HepG2 (cell line): ENCODE data around the gene TAF12. TPM values are rescaled to one million over a fixed set of nuclear protein-coding genes. Genes with fewer than 3 reads are reported as not detected.

Experiments used
- ATAC-seq: fragments of 200-7000 bp; cut with Tn5 transposase; 3 replicates; pipeline ENCODE4 v1.9.1; 2020; ENCODE audit warnings: mild to moderate bottlenecking, moderate library complexity
- BruUV-seq: library from RNA; stranded (reverse); fragments of 400-500 nt; replicated peaks from 2 replicates; lab custom pipeline; 2021; lab: Mats Ljungman, UMichigan
- CTCF ChIA-PET: fragments of 300-600 bp; formaldehyde crosslinking; extraction: SDS; loops from one replicate; lab custom pipeline; 2021; ENCODE audit warnings: low total read pairs, inconsistent platforms, low intra/inter-chr PET ratio; lab: Yijun Ruan, JAX
- POLR2A ChIA-PET: fragments of 350-600 bp; sonication (Branson Sonifier 250); formaldehyde crosslinking; loops from one replicate; lab custom pipeline; 2020; ENCODE audit warnings: antibody characterized with exemption, inconsistent platforms; lab: Yijun Ruan, JAX
- DNase-seq: peaks from one replicate; pipeline ENCODE4 v3.0.0-alpha.2; 2015; ENCODE audit warnings: low spot score
- FAIRE-seq: peaks from 3 replicates; lab custom pipeline; 2011; peaks lifted over from hg19 to GRCh38; lab: Jason Lieb, UNC
- H2AFZ ChIP-seq: one replicate; pipeline ENCODE4 v1.6.1; 2011; ENCODE audit warnings: low read length, inconsistent platforms
- H3K27ac ChIP-seq: fragments of 300-600 bp; 3 replicates; pipeline ENCODE4 v1.8.0; 2011; ENCODE audit warnings: mixed run types, mild to moderate bottlenecking, mixed read lengths, low read length, inconsistent platforms; ENCODE audit not compliant: insufficient read depth; ENCODE audit errors: extremely low read length
- H3K27me3 ChIP-seq, 2 experiments: fragments of 200-600 bp in 1 of 2; 2 replicates in 1 of 2; 3 replicates in 1 of 2; pipeline versions ENCODE4 v1.6.0 to v1.8.0; 2011; ENCODE audit warnings: low read length in 2 of 2, mild to moderate bottlenecking in 2 of 2, moderate library complexity in 2 of 2, inconsistent platforms in 1 of 2; ENCODE audit not compliant: insufficient read depth in 2 of 2, control insufficient read depth in 1 of 2
- H3K36me3 ChIP-seq, 2 experiments: fragments of 200-600 bp in 1 of 2; replicated peaks in 1 of 2; 2 replicates in 1 of 2; 3 replicates in 1 of 2; pipeline versions ENCODE4 v1.5.1 to v1.8.0; 2011; ENCODE audit warnings: low read length in 2 of 2, inconsistent platforms in 1 of 2; ENCODE audit not compliant: insufficient read depth in 2 of 2, control insufficient read depth in 1 of 2
- H3K4me1 ChIP-seq: 2 replicates; pipeline ENCODE4 v1.5.1; 2012; ENCODE audit warnings: low read length, inconsistent platforms; ENCODE audit not compliant: insufficient read depth
- H3K4me2 ChIP-seq: 2 replicates; pipeline ENCODE4 v1.6.0; 2011; ENCODE audit warnings: low read depth, low read length, inconsistent platforms
- H3K4me3 ChIP-seq, 3 experiments: fragments of 200-600 bp in 1 of 3; sonication (generic), shearing (Covaris generic) in 1 of 3; replicated peaks in 1 of 3; 2 replicates each; pipeline ENCODE4 v1.5.1; 2011 to 2016; ENCODE audit warnings: low read length in 3 of 3, inconsistent platforms in 2 of 3, low read depth in 2 of 3, mild to moderate bottlenecking in 2 of 3, control low read depth in 1 of 3, mixed read lengths in 1 of 3; ENCODE audit not compliant: insufficient read depth in 1 of 3
- H3K79me2 ChIP-seq: one replicate; pipeline ENCODE4 v1.6.1; 2011; ENCODE audit warnings: low read length, inconsistent platforms; ENCODE audit not compliant: insufficient read depth
- H3K9ac ChIP-seq: 2 replicates; pipeline ENCODE4 v1.6.0; 2011; ENCODE audit warnings: mild to moderate bottlenecking, low read depth, low read length, inconsistent platforms; ENCODE audit not compliant: insufficient read depth
- H3K9me3 ChIP-seq: 2 replicates; pipeline ENCODE4 v1.5.1; 2012; ENCODE audit warnings: mild to moderate bottlenecking, low read length
- H4K20me1 ChIP-seq: 2 replicates; pipeline ENCODE4 v1.6.0; 2011; ENCODE audit warnings: inconsistent platforms, mild to moderate bottlenecking, low read length, moderate library complexity; ENCODE audit not compliant: insufficient read depth
- DR1 ChIP-seq: sonication (generic); formaldehyde crosslinking; IDR thresholded peaks from 2 replicates; pipeline ENCODE4 v1.8.0; 2021; ENCODE audit warnings: mild to moderate bottlenecking, missing genetic modification reagents, inconsistent platforms
- ELF1 ChIP-seq: sonication (generic); formaldehyde crosslinking; IDR thresholded peaks from 2 replicates; pipeline ENCODE4 v1.4.0; 2020; ENCODE audit warnings: missing genetic modification reagents
- EZH2 ChIP-seq: conservative IDR thresholded peaks from 2 replicates; pipeline ENCODE4 v1.6.1; 2012; ENCODE audit warnings: mild to moderate bottlenecking, low read depth, low read length, moderate library complexity
- HBP1 ChIP-seq: IDR thresholded peaks from 2 replicates; pipeline ENCODE4 v1.6.1; 2016; ENCODE audit warnings: low read depth, control low read depth
- MTA3 ChIP-seq: sonication (generic); formaldehyde crosslinking; IDR thresholded peaks from 2 replicates; pipeline ENCODE4 v1.4.0; 2020; ENCODE audit warnings: missing genetic modification reagents
- MZF1 ChIP-seq: sonication (generic); formaldehyde crosslinking; IDR thresholded peaks from 2 replicates; pipeline ENCODE4 v1.8.1; 2023; ENCODE audit warnings: mild to moderate bottlenecking, missing genetic modification reagents, borderline replicate concordance
- NFKBIZ ChIP-seq: IDR thresholded peaks from 2 replicates; pipeline ENCODE4 v1.6.1; 2018; ENCODE audit warnings: missing genetic modification reagents, missing compliant biosample characterization
- RBM22 ChIP-seq: fragments of 200-400 bp; formaldehyde crosslinking; optimal IDR thresholded peaks from 2 replicates; pipeline ENCODE3; 2017; ENCODE audit warnings: mild to moderate bottlenecking, low read length, moderate library complexity
- SAP130 ChIP-seq: IDR thresholded peaks from 2 replicates; pipeline ENCODE4 v1.6.1; 2016; ENCODE audit warnings: low read depth
- SIX4 ChIP-seq: sonication (generic); formaldehyde crosslinking; IDR thresholded peaks from 2 replicates; pipeline ENCODE4 v1.4.0; 2020; ENCODE audit warnings: missing genetic modification reagents
- SNAPC5 ChIP-seq: sonication (generic); formaldehyde crosslinking; IDR thresholded peaks from 2 replicates; pipeline ENCODE4 v1.8.1; 2023; ENCODE audit warnings: mild to moderate bottlenecking, missing genetic modification reagents, borderline replicate concordance
- SUZ12 ChIP-seq: fragments of 150-350 bp; IDR thresholded peaks from 2 replicates; pipeline ENCODE4 v1.6.1; 2014; ENCODE audit warnings: low read depth, low read length
- ZBTB34 ChIP-seq: sonication (generic); formaldehyde crosslinking; IDR thresholded peaks from 2 replicates; pipeline ENCODE4 v1.8.0; 2022; ENCODE audit warnings: mild to moderate bottlenecking, missing genetic modification reagents
- ZBTB37 ChIP-seq: sonication (generic); formaldehyde crosslinking; IDR thresholded peaks from 2 replicates; pipeline ENCODE4 v1.4.0; 2020; ENCODE audit warnings: mild to moderate bottlenecking, missing genetic modification reagents
- ZMYM2 ChIP-seq: sonication (generic); formaldehyde crosslinking; IDR thresholded peaks from 2 replicates; pipeline ENCODE4 v1.8.0; 2022; ENCODE audit warnings: mild to moderate bottlenecking, missing genetic modification reagents
- ZNF263 ChIP-seq: sonication (generic); formaldehyde crosslinking; IDR thresholded peaks from 2 replicates; pipeline ENCODE4 v1.4.0; 2020; ENCODE audit warnings: missing genetic modification reagents
- ZNF572 ChIP-seq: sonication (generic); formaldehyde crosslinking; IDR thresholded peaks from 2 replicates; pipeline ENCODE4 v1.5.1; 2020; ENCODE audit warnings: mild to moderate bottlenecking, missing genetic modification reagents
- ZNF576 ChIP-seq: sonication (generic); formaldehyde crosslinking; IDR thresholded peaks from 2 replicates; pipeline ENCODE4 v1.4.0; 2020; ENCODE audit warnings: mild to moderate bottlenecking, missing genetic modification reagents
- ZSCAN12 ChIP-seq: sonication (generic); formaldehyde crosslinking; IDR thresholded peaks from 2 replicates; pipeline ENCODE4 v1.9.0; 2021; ENCODE audit warnings: mild to moderate bottlenecking, missing genetic modification reagents
- WGBS: methylation state at CpG from one replicate; pipeline ENCODE4 v1.1.6; 2017; ENCODE audit warnings: low lambda C conversion rate; 5-methylcytosine and 5-hydroxymethylcytosine counted together
- in situ Hi-C: cut with HindIII; loops from 2 replicates; pipeline ENCODE4 v1.10.0; 2017; ENCODE audit warnings: low pct_unique_long_range_greater_than_20kb; ENCODE audit not compliant: extremely low pct_ligation_motif_present
- intact Hi-C: fragments of 100-400 bp; cut with micrococcal nuclease; formaldehyde crosslinking; loops from one replicate; pipeline ENCODE4 v1.10.0; 2022; ENCODE audit not compliant: unreplicated experiment
- polyA plus RNA-seq, 8 experiments: library from polyadenylated mRNA; depleted of rRNA in 3 of 8; stranded (reverse) in 7 of 8; unstranded in 1 of 8; fragments of >200 nt; fragmentation: Illumina TruSeq in 4 of 8; extraction: Trizol in 4 of 8; gene quantifications; 2 replicates each; pipeline versions ENCODE4 v1.2.1 to v1.2.3, GENCODE V29; 2011 to 2016; ENCODE audit warnings: low read depth in 4 of 8, missing spikeins in 1 of 8, mixed read lengths in 1 of 8; ENCODE audit not compliant: insufficient read depth in 1 of 8
- total RNA-seq, 5 experiments: library from RNA; depleted of rRNA; stranded (reverse); fragments of >200 nt; fragmentation: Illumina TruSeq; extraction: Trizol; gene quantifications; 2 replicates each; pipeline ENCODE4 v1.2.3, GENCODE V29; 2016; ENCODE audit warnings: low read depth in 1 of 5
- TF ChIP-seq, protein P1 (sequence below): IDR thresholded peaks from 2 replicates; pipeline ENCODE4 v1.6.1; 2012; ENCODE audit warnings: inconsistent platforms

The TAF12 gene
- total and polyA plus RNA-seq, 2 of the 13 experiments (the other 11 are each of a cell fraction or from before 2014, with no cell fraction given) = 16.3 to 17.1 TPM

DNA sequence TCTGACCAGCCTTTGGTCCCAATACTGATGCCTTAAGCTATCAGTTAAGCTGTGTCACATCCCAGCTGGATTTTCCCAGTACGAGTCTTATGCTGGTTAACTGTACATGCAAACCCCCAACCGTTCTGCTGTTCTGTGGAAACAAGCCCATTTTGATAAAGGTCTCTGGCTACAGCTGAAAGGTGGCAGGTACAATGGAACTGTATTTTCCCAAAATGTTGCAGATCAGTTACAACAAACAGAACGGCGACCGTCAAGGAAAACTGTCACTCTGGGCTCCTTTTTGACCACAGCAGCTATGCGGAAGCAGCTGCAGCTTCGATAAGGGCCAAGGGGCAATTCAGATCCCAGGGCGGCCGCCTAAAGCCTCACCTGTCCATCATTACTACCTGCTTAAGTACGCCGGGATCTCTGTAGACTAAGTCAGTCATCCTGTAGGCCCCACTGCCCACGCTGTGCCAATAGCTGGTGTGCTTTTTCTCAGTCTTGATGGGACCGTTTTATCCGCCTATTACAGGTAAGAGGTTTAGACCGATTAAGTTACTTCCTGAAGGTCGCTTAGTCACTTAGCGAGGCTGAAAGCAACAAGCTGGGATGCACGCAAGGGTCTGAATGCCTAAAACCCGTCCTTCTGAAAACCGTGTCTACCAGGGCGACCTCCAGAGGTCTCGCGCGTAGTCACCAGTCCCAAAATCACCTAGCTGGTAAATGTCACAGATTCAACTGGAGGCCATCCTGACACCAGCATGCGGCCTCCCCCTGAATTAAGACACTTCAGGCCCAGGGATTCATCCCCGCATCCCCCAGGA, 61.9 kb downstream of the TAF12 start:
- H4K20me1 ChIP-seq = peaks cover 45% of the 10 kb centered on the region
- in situ Hi-C loops = loop anchor here (25.0 kb wide), 1 partner anchor 344 kb away; the partner anchor contains the start of genes ATP5IF1 and DNAJC8
- POLR2A ChIA-PET = interaction anchor here (0.6 to 6.6 kb wide), 40 partner anchors 9 to 1898 kb away, joined by 3 to 139 read pairs (median 7); partner anchors contain the start of genes ATP5IF1, GMEB1, MED18 and PHACTR4
- no peak overlapping the region for H2AFZ ChIP-seq
- WGBS = 3% methylated on average over 7 of the region's 26 CpGs
- H3K79me2 ChIP-seq = peaks cover 28% of the 10 kb centered on the region
- peaks cover 0 to 3% of the 10 kb centered on the region in 2 experiments; a peak in 1 of 5 replicates for H3K27me3 ChIP-seq
- no peaks in the 10 kb centered on the region for H3K9me3 ChIP-seq
- FAIRE-seq (no peak), DNase-seq (peak; percentile 28), ATAC-seq (peak; percentile 10)
- peak overlapping the region; percentile 96 for H3K9ac ChIP-seq
- peak overlapping the region; percentile 95 to 99 (median 96) for H3K4me3 ChIP-seq
- CTCF ChIA-PET = no interaction called here
- BruUV-seq = TSS peak; percentile 78
- H3K4me2 ChIP-seq = peak overlapping the region; percentile 76
- peaks cover 38% of the 10 kb centered on the region for H3K4me1 ChIP-seq
- H3K27ac ChIP-seq = peak overlapping the region; percentile 66
- intact Hi-C loops = loop anchor here (2.0 kb wide), 1 partner anchor 28 kb away; the partner anchor contains the start of gene TRNAU1AP
- peaks cover 13 to 39% of the 10 kb centered on the region in 2 experiments for H3K36me3 ChIP-seq
- TF ChIP-seq, protein P1, sequence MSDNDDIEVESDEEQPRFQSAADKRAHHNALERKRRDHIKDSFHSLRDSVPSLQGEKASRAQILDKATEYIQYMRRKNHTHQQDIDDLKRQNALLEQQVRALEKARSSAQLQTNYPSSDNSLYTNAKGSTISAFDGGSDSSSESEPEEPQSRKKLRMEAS = no peak; the same call in 1 of the 2 replicates
- TF ChIP-seq DR1 (no peak), ELF1 (CRISPR knock-in tag) (peak; percentile 33; the same call in 1 of the 2 replicates), SIX4 (CRISPR knock-in tag) (no peak), SNAPC5 (CRISPR knock-in tag) (no peak), ZBTB34 (CRISPR knock-in tag) (no peak), MZF1 (CRISPR knock-in tag) (no peak), SUZ12 (no peak), ZNF263 (CRISPR knock-in tag) (no peak), ZNF572 (CRISPR knock-in tag) (no peak), RBM22 (peak; percentile 37), ZBTB37 (0 out of 2 replicates have a peak, but pooled peaks have one; percentile 1), ZNF576 (CRISPR knock-in tag) (no peak), EZH2 (no peak), ZSCAN12 (CRISPR knock-in tag) (no peak), HBP1 (CRISPR knock-in tag) (no peak), NFKBIZ (0 out of 2 replicates have a peak, but pooled peaks have one; percentile 14), ZMYM2 (CRISPR knock-in tag) (peak; percentile 7; the same call in 1 of the 2 replicates), MTA3 (CRISPR knock-in tag) (no peak), SAP130 (0 out of 2 replicates have a peak, but pooled peaks have one; percentile 15)
